K562 treated with DMSO at 1 percent for 48 hours (cell line): ENCODE data around the gene PHYHD1. TPM values are rescaled to one million over a fixed set of nuclear protein-coding genes. Genes with fewer than 3 reads are reported as not detected.

Experiments used
- total RNA-seq: library from RNA; unstranded; fragments of 300-600 nt; gene quantifications from 2 replicates; pipeline ENCODE4 v1.2.3, GENCODE V29; 2022; ENCODE audit warnings: low replicate concordance; ENCODE audit errors: extremely low read depth

Gene PHYHD1
- not detected in 2 replicates for total RNA-seq

GRCh38 chr9:128920381-128921058 is at the start of gene PHYHD1:
TSS of gene PHYHD1 (plus strand) at chr9:128920982. CDS start at chr9:128922324, 1,342 bp downstream.

GRCh38 chr9:128881884-128882676 is 38.7 kb upstream of the PHYHD1 start, which contains the start of the genes KYAT1 and LRRC8A:
TSS of gene KYAT1 (minus strand) at chr9:128881950. CDS start at chr9:128845405, 36,545 bp downstream.
TSS of gene LRRC8A (plus strand) at chr9:128882133. CDS start at chr9:128907165, 25,032 bp downstream.

GRCh38 chr9:128947527-128948301 is 26.9 kb downstream of the PHYHD1 start, which contains the start of the genes DOLK and NUP188:
TSS of gene DOLK (minus strand) at chr9:128947603. CDS start at chr9:128947303, 300 bp downstream.
TSS of gene NUP188 (plus strand) at chr9:128947699. CDS start at chr9:128947720, 21 bp downstream.

Other genes with a start within 250 kb of the PHYHD1 start
- 792 TPM in 1 of 2 replicates, not detected in the other for gene SET, start 231.8 kb upstream of the PHYHD1 start, total RNA-seq
- not detected in 2 replicates for gene PKN3, start 218.5 kb upstream of the PHYHD1 start, total RNA-seq
- not detected in 2 replicates for gene ZDHHC12, start 196.9 kb upstream of the PHYHD1 start, total RNA-seq
- gene ZER1, start 149.1 kb upstream of the PHYHD1 start, total RNA-seq: not detected in 2 replicates
- gene TBC1D13, start 133.7 kb upstream of the PHYHD1 start, total RNA-seq: not detected in 2 replicates
- not detected in 2 replicates for gene ENDOG, start 102.5 kb upstream of the PHYHD1 start, total RNA-seq
- 1,149 TPM in 1 of 2 replicates, not detected in the other for gene SPOUT1, start 91.2 kb upstream of the PHYHD1 start, total RNA-seq
- not detected in 2 replicates for gene KYAT1, start 39.0 kb upstream of the PHYHD1 start, total RNA-seq
- gene LRRC8A, start 38.8 kb upstream of the PHYHD1 start, total RNA-seq: not detected in 2 replicates
- gene DOLK, start 26.6 kb downstream of the PHYHD1 start, total RNA-seq: not detected in 2 replicates
- gene NUP188, start 26.7 kb downstream of the PHYHD1 start, total RNA-seq: 457 TPM in 1 of 2 replicates, not detected in the other
- gene SH3GLB2, start 107.3 kb downstream of the PHYHD1 start, total RNA-seq: 434 TPM in 1 of 2 replicates, not detected in the other
- gene MIGA2, start 115.6 kb downstream of the PHYHD1 start, total RNA-seq: 179 TPM in 1 of 2 replicates, not detected in the other
- not detected in 2 replicates for gene DOLPP1, start 160.1 kb downstream of the PHYHD1 start, total RNA-seq
- gene CRAT, start 189.8 kb downstream of the PHYHD1 start, total RNA-seq: not detected in 2 replicates
- not detected in 2 replicates for gene PTPA, start 190.4 kb downstream of the PHYHD1 start, total RNA-seq